Measurements from ENCODE around the gene CTNNA2.

The CTNNA2 gene

GRCh38 chr2:80259292-80259691 lies 746.4 kb downstream of the CTNNA2 start:
- Histone ChIP-seq H3K9ac (ENCODE audit: low read depth in 1 of 2, low read length in 2 of 2) (no peak overlapping the region), H3K27me3 (ENCODE audit: control insufficient read depth in 2 of 2, insufficient read depth in 2 of 2, low read length in 2 of 2) (no peaks in the 10 kb centered on the region), H3K36me3 (ENCODE audit: control insufficient read depth in 2 of 2, insufficient read depth in 2 of 2, low read length in 2 of 2) (no peaks in the 10 kb centered on the region), H3K27ac (ENCODE audit: low read depth in 2 of 2, low read length in 2 of 2) (no peak overlapping the region), H3K4me1 (ENCODE audit: control insufficient read depth in 2 of 2, insufficient read depth in 2 of 2, low read length in 2 of 2) (no peaks in the 10 kb centered on the region), H3K4me3 (ENCODE audit: low read length in 2 of 2) (no peak overlapping the region), H3K9me3 (ENCODE audit: control insufficient read depth in 2 of 2, low read length in 2 of 2) (no peaks in the 10 kb centered on the region)

- Histone ChIP-seq H3K4me3 (ENCODE audit: low read length in 2 of 2) (no peak overlapping the region), H3K27ac (ENCODE audit: low read depth in 2 of 2, low read length in 2 of 2) (no peak overlapping the region), H3K9ac (ENCODE audit: low read depth in 1 of 2, low read length in 2 of 2) (no peak overlapping the region), H3K4me1 (ENCODE audit: control insufficient read depth in 2 of 2, insufficient read depth in 2 of 2, low read length in 2 of 2) (no peaks in the 10 kb centered on the region), H3K9me3 (ENCODE audit: control insufficient read depth in 2 of 2, low read length in 2 of 2) (no peaks in the 10 kb centered on the region), H3K27me3 (ENCODE audit: control insufficient read depth in 2 of 2, insufficient read depth in 2 of 2, low read length in 2 of 2) (no peaks in the 10 kb centered on the region), H3K36me3 (ENCODE audit: control insufficient read depth in 2 of 2, insufficient read depth in 2 of 2, low read length in 2 of 2) (no peaks in the 10 kb centered on the region)
Measured at GRCh38 chr2:80266231-80266630, 753.4 kb downstream of the CTNNA2 start.

GRCh38 chr2:80269806-80270205 lies 757.0 kb downstream of the CTNNA2 start:
- H3K4me3 ChIP-seq (ENCODE audit: low read length in 2 of 2), result no peak overlapping the region
- no peak overlapping the region for H3K9ac ChIP-seq (ENCODE audit: low read depth in 1 of 2, low read length in 2 of 2)
- H3K27ac ChIP-seq (ENCODE audit: low read depth in 2 of 2, low read length in 2 of 2), result no peak overlapping the region
- no peaks in the 10 kb centered on the region for H3K4me1 ChIP-seq (ENCODE audit: control insufficient read depth in 2 of 2, insufficient read depth in 2 of 2, low read length in 2 of 2)
- H3K9me3 ChIP-seq (ENCODE audit: control insufficient read depth in 2 of 2, low read length in 2 of 2), result no peaks in the 10 kb centered on the region
- no peaks in the 10 kb centered on the region for H3K36me3 ChIP-seq (ENCODE audit: control insufficient read depth in 2 of 2, insufficient read depth in 2 of 2, low read length in 2 of 2)
- no peaks in the 10 kb centered on the region for H3K27me3 ChIP-seq (ENCODE audit: control insufficient read depth in 2 of 2, insufficient read depth in 2 of 2, low read length in 2 of 2)

GRCh38 chr2:80280598-80280997 lies 767.7 kb downstream of the CTNNA2 start:
- Histone ChIP-seq H3K4me3 (ENCODE audit: low read length in 2 of 2) (no peak overlapping the region), H3K36me3 (ENCODE audit: control insufficient read depth in 2 of 2, insufficient read depth in 2 of 2, low read length in 2 of 2) (no peaks in the 10 kb centered on the region), H3K9ac (ENCODE audit: low read depth in 1 of 2, low read length in 2 of 2) (no peak overlapping the region), H3K9me3 (ENCODE audit: control insufficient read depth in 2 of 2, low read length in 2 of 2) (no peaks in the 10 kb centered on the region), H3K4me1 (ENCODE audit: control insufficient read depth in 2 of 2, insufficient read depth in 2 of 2, low read length in 2 of 2) (no peaks in the 10 kb centered on the region), H3K27me3 (ENCODE audit: control insufficient read depth in 2 of 2, insufficient read depth in 2 of 2, low read length in 2 of 2) (no peaks in the 10 kb centered on the region), H3K27ac (ENCODE audit: low read depth in 2 of 2, low read length in 2 of 2) (no peak overlapping the region)

GRCh38 chr2:80281049-80281448 lies 768.2 kb downstream of the CTNNA2 start:
- Histone ChIP-seq H3K27me3 (ENCODE audit: control insufficient read depth in 2 of 2, insufficient read depth in 2 of 2, low read length in 2 of 2) (no peaks in the 10 kb centered on the region), H3K4me3 (ENCODE audit: low read length in 2 of 2) (no peak overlapping the region), H3K36me3 (ENCODE audit: control insufficient read depth in 2 of 2, insufficient read depth in 2 of 2, low read length in 2 of 2) (no peaks in the 10 kb centered on the region), H3K27ac (ENCODE audit: low read depth in 2 of 2, low read length in 2 of 2) (no peak overlapping the region), H3K4me1 (ENCODE audit: control insufficient read depth in 2 of 2, insufficient read depth in 2 of 2, low read length in 2 of 2) (no peaks in the 10 kb centered on the region), H3K9me3 (ENCODE audit: control insufficient read depth in 2 of 2, low read length in 2 of 2) (no peaks in the 10 kb centered on the region), H3K9ac (ENCODE audit: low read depth in 1 of 2, low read length in 2 of 2) (no peak overlapping the region)

- no peak overlapping the region for H3K9ac ChIP-seq (ENCODE audit: low read depth in 1 of 2, low read length in 2 of 2)
- no peaks in the 10 kb centered on the region for H3K9me3 ChIP-seq (ENCODE audit: control insufficient read depth in 2 of 2, low read length in 2 of 2)
- no peak overlapping the region for H3K27ac ChIP-seq (ENCODE audit: low read depth in 2 of 2, low read length in 2 of 2)
- H3K36me3 ChIP-seq (ENCODE audit: control insufficient read depth in 2 of 2, insufficient read depth in 2 of 2, low read length in 2 of 2), result no peaks in the 10 kb centered on the region
- H3K4me3 ChIP-seq (ENCODE audit: low read length in 2 of 2), result no peak overlapping the region
- H3K27me3 ChIP-seq (ENCODE audit: control insufficient read depth in 2 of 2, insufficient read depth in 2 of 2, low read length in 2 of 2), result no peaks in the 10 kb centered on the region
- no peaks in the 10 kb centered on the region for H3K4me1 ChIP-seq (ENCODE audit: control insufficient read depth in 2 of 2, insufficient read depth in 2 of 2, low read length in 2 of 2)
Measured at GRCh38 chr2:80288576-80288975, 775.7 kb downstream of the CTNNA2 start.

- no peak overlapping the region for H3K4me3 ChIP-seq (ENCODE audit: low read length in 2 of 2)
- no peaks in the 10 kb centered on the region for H3K27me3 ChIP-seq (ENCODE audit: control insufficient read depth in 2 of 2, insufficient read depth in 2 of 2, low read length in 2 of 2)
- H3K36me3 ChIP-seq (ENCODE audit: control insufficient read depth in 2 of 2, insufficient read depth in 2 of 2, low read length in 2 of 2), result no peaks in the 10 kb centered on the region
- no peak overlapping the region for H3K27ac ChIP-seq (ENCODE audit: low read depth in 2 of 2, low read length in 2 of 2)
- no peaks in the 10 kb centered on the region for H3K4me1 ChIP-seq (ENCODE audit: control insufficient read depth in 2 of 2, insufficient read depth in 2 of 2, low read length in 2 of 2)
- no peaks in the 10 kb centered on the region for H3K9me3 ChIP-seq (ENCODE audit: control insufficient read depth in 2 of 2, low read length in 2 of 2)
- H3K9ac ChIP-seq (ENCODE audit: low read depth in 1 of 2, low read length in 2 of 2), result no peak overlapping the region
Measured at GRCh38 chr2:80291656-80292055, 778.8 kb downstream of the CTNNA2 start.

GRCh38 chr2:80292474-80292873 lies 779.6 kb downstream of the CTNNA2 start:
- H3K27ac ChIP-seq (ENCODE audit: low read depth in 2 of 2, low read length in 2 of 2), result no peak overlapping the region
- no peaks in the 10 kb centered on the region for H3K9me3 ChIP-seq (ENCODE audit: control insufficient read depth in 2 of 2, low read length in 2 of 2)
- H3K4me3 ChIP-seq (ENCODE audit: low read length in 2 of 2), result no peak overlapping the region
- no peaks in the 10 kb centered on the region for H3K4me1 ChIP-seq (ENCODE audit: control insufficient read depth in 2 of 2, insufficient read depth in 2 of 2, low read length in 2 of 2)
- no peak overlapping the region for H3K9ac ChIP-seq (ENCODE audit: low read depth in 1 of 2, low read length in 2 of 2)
- H3K27me3 ChIP-seq (ENCODE audit: control insufficient read depth in 2 of 2, insufficient read depth in 2 of 2, low read length in 2 of 2), result no peaks in the 10 kb centered on the region
- no peaks in the 10 kb centered on the region for H3K36me3 ChIP-seq (ENCODE audit: control insufficient read depth in 2 of 2, insufficient read depth in 2 of 2, low read length in 2 of 2)

- Histone ChIP-seq H3K9me3 (ENCODE audit: control insufficient read depth in 2 of 2, low read length in 2 of 2) (no peaks in the 10 kb centered on the region), H3K36me3 (ENCODE audit: control insufficient read depth in 2 of 2, insufficient read depth in 2 of 2, low read length in 2 of 2) (no peaks in the 10 kb centered on the region), H3K4me3 (ENCODE audit: low read length in 2 of 2) (no peak overlapping the region), H3K4me1 (ENCODE audit: control insufficient read depth in 2 of 2, insufficient read depth in 2 of 2, low read length in 2 of 2) (no peaks in the 10 kb centered on the region), H3K9ac (ENCODE audit: low read depth in 1 of 2, low read length in 2 of 2) (no peak overlapping the region), H3K27me3 (ENCODE audit: control insufficient read depth in 2 of 2, insufficient read depth in 2 of 2, low read length in 2 of 2) (no peaks in the 10 kb centered on the region), H3K27ac (ENCODE audit: low read depth in 2 of 2, low read length in 2 of 2) (no peak overlapping the region)
Measured at GRCh38 chr2:80293039-80293438, 780.2 kb downstream of the CTNNA2 start.

- Histone ChIP-seq H3K36me3 (ENCODE audit: control insufficient read depth in 2 of 2, insufficient read depth in 2 of 2, low read length in 2 of 2) (no peaks in the 10 kb centered on the region), H3K9me3 (ENCODE audit: control insufficient read depth in 2 of 2, low read length in 2 of 2) (no peaks in the 10 kb centered on the region), H3K9ac (ENCODE audit: low read depth in 1 of 2, low read length in 2 of 2) (no peak overlapping the region), H3K4me1 (ENCODE audit: control insufficient read depth in 2 of 2, insufficient read depth in 2 of 2, low read length in 2 of 2) (no peaks in the 10 kb centered on the region), H3K27ac (ENCODE audit: low read depth in 2 of 2, low read length in 2 of 2) (no peak overlapping the region), H3K27me3 (ENCODE audit: control insufficient read depth in 2 of 2, insufficient read depth in 2 of 2, low read length in 2 of 2) (peaks cover 24 to 25% of the 10 kb centered on the region in 2 donors), H3K4me3 (ENCODE audit: low read length in 2 of 2) (no peak overlapping the region)
Measured at GRCh38 chr2:80298954-80299353, 786.1 kb downstream of the CTNNA2 start.

GRCh38 chr2:80299661-80300060 lies 786.8 kb downstream of the CTNNA2 start:
- Histone ChIP-seq H3K36me3 (ENCODE audit: control insufficient read depth in 2 of 2, insufficient read depth in 2 of 2, low read length in 2 of 2) (no peaks in the 10 kb centered on the region), H3K4me1 (ENCODE audit: control insufficient read depth in 2 of 2, insufficient read depth in 2 of 2, low read length in 2 of 2) (no peaks in the 10 kb centered on the region), H3K27ac (ENCODE audit: low read depth in 2 of 2, low read length in 2 of 2) (no peak overlapping the region), H3K4me3 (ENCODE audit: low read length in 2 of 2) (no peak overlapping the region), H3K9ac (ENCODE audit: low read depth in 1 of 2, low read length in 2 of 2) (no peak overlapping the region), H3K9me3 (ENCODE audit: control insufficient read depth in 2 of 2, low read length in 2 of 2) (no peaks in the 10 kb centered on the region), H3K27me3 (ENCODE audit: control insufficient read depth in 2 of 2, insufficient read depth in 2 of 2, low read length in 2 of 2) (peaks cover 26 to 31% of the 10 kb centered on the region in 2 donors)
